Endothelial cell of umbilical vein (primary cell): Measurements from ENCODE around the gene NRG3.

Experiments used
- CTCF ChIP-seq, 2 donors: IDR thresholded peaks; 1 replicate in 1 of 2; 2 replicates in 1 of 2; pipeline ENCODE4 v1.5.1; 2011; ENCODE audit warnings: low read length in 2 of 2, mild to moderate bottlenecking in 2 of 2, moderate library complexity in 2 of 2, control low read depth in 1 of 2, inconsistent platforms in 1 of 2, low read depth in 1 of 2; ENCODE audit not compliant: insufficient read depth in 1 of 2; ENCODE audit errors: extremely low read depth in 1 of 2
- EZH2 ChIP-seq: IDR thresholded peaks from 2 replicates; pipeline ENCODE4 v1.6.1; 2012; ENCODE audit warnings: borderline replicate concordance, low read depth, mild to moderate bottlenecking, moderate library complexity, low read length, inconsistent platforms; ENCODE audit not compliant: severe bottlenecking
- MYC ChIP-seq: IDR thresholded peaks from one replicate; pipeline ENCODE4 v1.6.1; 2011; ENCODE audit warnings: mild to moderate bottlenecking, low read depth, low read length
- POLR2A ChIP-seq: IDR thresholded peaks from 2 replicates; pipeline ENCODE4 v1.6.1; 2012; ENCODE audit warnings: low read depth, mild to moderate bottlenecking, control low read depth, low read length
- POLR2AphosphoS5 ChIP-seq: IDR thresholded peaks from 2 replicates; pipeline ENCODE4 v1.6.1; 2012; ENCODE audit warnings: low read depth, mild to moderate bottlenecking, control low read depth, low read length, moderate library complexity; ENCODE audit not compliant: insufficient read depth

- no peak for TF ChIP-seq POLR2AphosphoS5
- TF ChIP-seq CTCF (IDR thresholded peaks at IDR 0.05; ENCODE audit: extremely low read depth in 1 of 2, insufficient read depth in 1 of 2, low read depth in 1 of 2, low read length in 2 of 2): no peak
- TF ChIP-seq POLR2A: no peak
- no peak for TF ChIP-seq EZH2
- TF ChIP-seq MYC: no peak
Measured at GRCh38 chr10:82176587-82176986, 301.6 kb downstream of the NRG3 start.
